ENCODE data around the gene NACC2.

Gene NACC2

DNA sequence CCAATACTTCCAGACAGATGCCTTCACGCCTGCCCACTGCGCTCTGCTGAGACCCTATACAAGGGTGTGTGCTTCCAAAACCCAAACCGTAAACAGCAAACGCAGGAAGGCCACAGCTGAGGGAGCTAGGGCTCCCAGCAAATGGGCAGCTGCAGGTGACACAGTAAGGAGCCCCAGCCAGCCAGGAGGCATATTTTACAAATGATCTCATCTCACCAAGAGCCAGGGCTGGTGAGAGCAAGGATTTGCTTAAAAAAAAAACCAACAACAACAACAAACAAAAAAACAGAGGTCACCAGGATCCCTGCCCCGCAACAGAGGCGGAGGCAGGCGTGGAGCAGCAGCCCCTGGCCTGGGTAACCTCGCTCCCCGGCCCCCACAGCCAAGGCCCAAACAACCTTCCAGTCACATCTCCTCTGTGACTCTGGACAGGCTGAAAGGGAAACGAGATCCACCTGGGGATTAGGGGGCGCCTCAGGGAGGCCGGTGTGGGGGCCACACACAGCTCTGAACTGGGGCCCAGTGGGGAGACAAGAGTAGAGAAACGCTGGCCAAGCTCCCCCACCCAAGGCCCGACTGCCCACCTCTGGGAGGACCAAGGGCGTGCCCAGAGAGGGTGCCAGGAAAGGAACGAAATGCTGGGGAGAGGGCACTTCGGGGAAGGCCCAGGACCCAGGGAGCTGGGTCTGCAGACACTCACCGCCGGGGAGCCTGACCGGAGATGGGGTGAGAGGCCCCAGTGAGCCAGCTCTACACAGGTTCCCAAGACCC, 3.3 kb downstream of the NACC2 start:
- no peak for DNase-seq

DNA sequence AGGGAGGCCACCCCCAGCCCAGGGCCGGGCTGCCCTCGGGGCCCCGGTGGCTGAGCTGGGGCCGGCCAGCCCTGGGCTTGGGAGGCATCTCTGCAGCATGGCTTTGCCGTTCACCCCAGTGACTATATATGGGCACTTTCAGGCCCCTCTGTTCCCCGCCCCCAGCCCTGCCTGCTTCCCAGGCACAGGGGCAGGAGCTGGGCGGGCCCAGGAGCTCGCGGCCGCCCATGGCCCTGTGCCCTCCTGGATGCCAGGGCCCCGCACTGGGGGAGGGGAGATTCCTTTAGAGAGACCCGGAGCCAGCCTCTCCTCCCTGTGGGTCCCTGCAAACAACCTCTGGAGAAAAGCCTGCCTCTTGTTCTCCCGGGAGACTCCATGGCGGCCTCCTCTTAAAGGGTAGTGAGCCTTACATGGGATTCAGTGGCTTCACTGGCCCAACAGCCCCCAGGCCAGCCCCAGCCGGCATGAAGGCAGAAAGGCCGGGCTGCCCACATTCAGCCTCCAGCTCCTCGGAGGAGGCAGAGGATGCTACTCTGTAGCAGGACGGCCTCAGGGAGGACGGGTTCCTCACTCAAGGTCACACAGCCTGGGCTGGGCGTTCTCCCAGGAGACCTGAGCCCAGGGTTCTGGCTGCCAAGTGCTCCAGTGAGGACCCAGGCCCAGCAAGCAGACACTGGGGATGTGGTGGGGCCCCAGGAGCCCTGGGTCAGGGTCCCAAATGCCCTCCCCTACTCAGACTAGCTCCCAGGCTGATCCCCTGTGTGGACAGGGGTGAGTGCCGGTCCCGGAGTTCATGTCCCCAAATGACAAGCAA, 4.1 kb downstream of the NACC2 start:
- DNase-seq, result no peak

DNA sequence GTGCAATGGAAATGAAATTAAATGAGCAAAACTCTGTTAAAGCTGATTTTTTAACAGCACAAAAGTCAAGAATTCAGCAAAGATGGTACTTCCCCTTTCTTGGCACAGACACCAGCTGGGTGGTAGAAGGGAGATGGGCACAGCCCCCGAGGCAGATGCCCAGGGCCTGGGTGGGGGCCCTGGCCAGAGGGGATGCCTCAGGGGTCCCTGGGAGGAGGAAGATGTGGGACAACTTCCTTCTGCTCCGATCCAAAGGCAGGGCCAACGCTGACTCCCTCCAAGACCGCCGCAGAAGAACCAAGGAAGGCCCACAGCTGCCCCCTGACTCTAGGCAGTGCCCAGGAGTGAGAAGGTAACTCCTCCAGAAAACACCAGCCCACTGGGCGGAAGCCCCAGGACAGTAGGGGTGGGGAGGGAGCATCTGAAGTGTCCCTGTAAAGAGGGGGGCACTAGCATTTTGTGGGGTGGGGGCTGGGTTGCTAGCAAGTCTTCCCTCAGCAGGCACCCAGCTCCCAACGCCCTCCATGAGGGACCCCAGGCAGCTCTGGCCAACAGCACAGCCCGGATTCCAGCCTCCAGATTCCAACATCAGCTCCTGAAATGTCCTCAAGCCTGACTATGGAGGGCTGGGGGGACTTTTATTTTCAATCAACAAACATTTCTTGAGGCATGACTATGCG, 4.9 kb downstream of the NACC2 start:
- no peak for DNase-seq

DNA sequence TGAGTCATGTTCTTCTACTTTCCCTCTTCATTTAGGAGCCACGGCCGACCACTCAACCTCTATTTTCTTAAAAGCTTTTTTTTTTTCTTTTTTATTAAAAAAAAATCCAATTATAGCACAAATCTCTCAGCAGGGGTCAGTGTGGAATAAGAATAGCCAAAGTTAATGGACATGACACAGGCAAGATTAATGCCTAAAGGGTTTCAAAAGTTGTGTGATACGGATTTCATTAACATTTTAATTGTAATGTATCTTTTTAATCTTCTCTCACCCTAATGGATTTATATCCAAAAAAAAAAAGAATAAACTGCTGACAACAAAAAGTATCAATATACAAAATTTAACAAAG, 5.4 kb downstream of the NACC2 start:
- DNase-seq, result no peak

DNA sequence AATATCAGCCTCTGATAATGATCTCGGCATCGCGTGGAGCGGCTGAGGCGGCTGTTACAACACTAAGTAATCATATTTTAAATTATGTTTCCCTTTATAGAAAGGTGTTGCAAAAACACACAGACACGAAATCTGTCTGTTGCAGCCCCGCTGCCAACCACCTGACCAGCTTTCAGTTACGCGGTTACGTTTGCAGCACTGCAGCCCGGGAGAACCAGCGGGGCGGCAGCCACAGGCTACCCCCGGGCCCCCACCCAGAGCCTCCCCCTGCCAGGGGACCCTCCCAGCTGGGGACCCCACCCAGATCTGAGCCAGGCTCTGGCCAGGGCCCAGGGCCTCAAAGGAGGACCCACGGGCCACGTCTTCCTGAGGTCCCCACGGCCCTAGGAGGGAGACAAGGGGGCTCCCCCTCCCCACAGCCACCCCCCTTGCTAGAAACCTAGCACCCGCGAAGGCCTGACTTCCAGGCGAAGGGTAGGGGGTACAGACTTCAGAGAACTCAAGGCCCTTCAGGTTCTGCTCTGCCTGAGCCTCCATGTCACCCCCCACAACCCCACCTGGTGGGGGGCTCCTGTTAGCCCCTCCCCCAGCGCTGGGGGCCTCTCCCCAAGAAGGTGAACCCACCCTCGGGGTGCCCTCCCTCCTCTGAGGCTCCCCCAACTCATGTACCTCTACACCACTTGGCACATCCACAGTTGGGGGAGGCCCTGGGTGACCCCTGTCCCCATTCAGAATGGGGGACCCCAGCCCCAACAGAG, 6.0 kb downstream of the NACC2 start:
- no peak for DNase-seq

DNA sequence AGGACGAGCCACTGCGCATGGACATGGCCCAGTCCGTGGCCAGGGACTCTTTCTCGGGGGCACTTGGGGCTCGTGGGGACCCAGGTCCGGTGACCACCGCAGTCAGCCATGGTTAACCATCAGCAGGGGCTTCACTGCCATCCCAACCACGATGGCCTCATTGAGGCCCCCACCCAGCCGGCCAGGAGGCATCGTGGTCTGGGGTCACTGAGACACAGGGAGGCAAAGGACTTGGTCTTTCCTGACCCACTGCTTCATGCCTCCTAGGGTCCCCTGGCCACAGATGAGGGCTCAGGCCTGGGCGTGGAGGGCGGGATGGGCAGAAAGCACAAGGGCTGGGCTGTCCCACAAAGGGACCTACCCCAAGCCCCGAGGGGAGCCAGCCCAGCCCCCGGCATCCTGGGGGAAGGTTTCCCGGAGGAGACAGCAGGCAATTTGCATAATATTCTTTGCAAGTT, 6.6 kb downstream of the NACC2 start:
- DNase-seq, result no peak

DNA sequence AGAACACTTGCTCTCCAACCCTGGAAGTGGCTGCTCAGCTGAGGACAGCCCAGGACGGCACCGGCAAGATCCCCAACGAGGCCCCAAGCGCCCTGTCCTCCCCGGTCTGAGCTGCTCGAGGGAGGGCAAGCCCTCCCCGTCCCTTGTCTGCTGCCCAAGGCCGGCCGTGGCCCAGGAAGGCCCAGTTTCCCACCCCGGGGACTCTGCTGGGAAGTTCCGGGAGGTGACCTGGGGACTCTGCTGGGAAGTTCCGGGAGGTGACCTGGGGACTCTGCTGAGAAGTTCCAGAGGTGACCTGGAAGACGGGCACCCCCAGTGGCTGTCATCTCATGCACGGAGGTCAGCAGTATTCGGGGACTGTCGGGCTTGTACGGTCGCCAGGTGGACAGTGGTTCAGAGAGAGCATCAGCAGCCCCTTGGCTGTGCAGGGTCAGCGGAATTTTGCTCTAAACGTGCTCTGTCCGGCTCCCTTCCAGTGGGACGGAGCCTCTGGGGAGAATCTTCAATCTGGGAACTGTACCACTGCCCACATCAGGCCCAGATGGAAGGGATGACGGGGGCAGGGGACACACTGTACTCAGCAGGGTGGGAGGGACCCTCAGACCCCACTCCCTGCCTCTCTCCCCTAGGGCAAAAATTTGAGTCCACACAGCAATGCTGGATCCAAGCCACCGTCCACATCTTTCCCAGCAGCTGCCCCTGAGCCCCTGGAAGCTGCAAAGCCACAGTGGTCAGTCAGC, 7.2 kb downstream of the NACC2 start:
- no peak for DNase-seq

DNA sequence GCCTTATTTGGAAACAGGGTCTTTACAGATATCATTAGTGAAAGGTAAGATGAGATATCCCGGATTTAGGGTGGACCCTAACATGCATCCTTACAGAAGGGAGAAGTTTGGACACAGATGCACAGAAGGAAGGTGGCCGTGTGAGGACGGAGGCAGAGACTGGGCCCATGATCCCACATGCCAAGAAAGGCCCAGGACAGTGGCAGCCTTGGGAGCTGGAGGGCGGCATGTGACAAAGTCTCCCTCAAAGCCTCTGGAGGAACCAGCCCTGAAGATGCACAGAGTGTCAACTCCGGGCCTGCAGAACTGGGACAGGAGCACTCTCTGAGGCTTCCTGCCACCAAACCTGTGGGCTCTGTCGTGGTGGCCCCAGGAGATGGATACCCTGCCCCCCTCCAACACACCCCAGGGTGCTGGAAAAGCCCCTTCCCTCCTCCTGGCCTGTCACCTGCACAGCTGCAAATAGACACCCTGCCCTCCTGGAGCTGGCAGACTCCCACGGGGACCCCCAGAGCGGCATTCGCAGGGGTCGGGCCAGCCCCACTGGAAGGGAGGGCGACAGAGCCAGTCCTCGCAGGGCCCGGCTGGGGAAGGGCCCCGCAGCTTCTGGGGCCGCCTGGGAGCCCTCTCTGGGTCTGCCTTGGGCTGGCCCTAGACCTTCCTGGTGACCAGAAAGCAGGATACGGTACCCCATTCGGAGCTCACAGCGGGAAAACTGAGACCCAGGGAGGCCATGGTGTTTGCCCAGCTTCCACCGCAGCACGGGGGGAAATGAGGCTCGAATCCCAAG, 7.9 kb downstream of the NACC2 start:
- no peak for DNase-seq

DNA sequence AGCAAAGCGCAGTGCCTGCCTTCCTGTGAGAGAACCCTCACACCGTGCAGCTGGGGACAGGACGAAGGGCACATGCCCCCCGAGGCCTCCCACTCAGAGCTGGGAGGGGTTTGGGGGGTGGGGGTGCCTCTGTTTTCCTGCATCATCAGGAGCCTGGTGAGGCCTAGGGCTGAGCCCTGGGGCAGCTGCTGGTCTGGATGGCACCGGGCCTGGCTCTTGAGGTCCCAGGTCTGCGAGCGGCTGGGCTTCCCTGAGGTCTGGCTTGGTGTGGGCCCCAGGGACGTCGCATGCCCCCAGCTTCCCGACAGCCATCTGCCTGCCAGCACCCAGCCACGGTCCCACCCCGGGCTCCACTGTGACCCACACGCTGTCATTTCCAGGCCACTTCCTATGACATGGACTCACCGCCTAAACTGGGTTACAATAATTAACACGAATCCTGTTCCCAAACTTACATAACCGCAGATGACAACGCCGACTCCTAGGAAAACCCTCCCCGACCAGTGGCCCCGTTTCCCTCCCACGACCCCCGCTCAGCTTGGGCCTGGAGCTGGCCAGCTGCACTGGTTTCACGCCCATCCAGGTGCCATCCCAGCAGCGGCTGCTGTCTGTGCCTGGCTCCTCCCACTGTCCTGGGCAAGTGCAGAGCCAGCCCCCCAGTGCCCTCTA, 8.7 kb downstream of the NACC2 start:
- no peak for DNase-seq

DNA sequence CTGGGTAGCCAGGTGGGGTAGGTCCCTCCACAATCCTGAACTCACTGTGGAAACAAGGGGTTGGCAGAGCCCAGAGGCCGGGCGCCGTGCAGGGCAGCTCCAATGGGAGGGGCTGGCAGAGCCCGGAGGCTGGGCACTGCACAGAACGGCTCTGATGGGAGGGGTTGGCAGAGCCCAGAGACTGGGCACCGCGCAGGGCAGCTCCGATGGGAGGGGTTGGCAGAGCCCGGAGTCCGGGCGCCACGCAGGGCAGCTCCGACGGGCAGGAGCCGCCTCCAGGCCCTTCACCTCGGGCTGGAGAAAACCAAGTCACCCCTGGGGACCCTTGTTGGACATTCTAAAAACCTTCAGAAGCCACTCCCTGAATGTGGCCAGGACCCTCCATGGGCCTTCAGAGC, 9.3 kb downstream of the NACC2 start:
- no peak for DNase-seq

DNA sequence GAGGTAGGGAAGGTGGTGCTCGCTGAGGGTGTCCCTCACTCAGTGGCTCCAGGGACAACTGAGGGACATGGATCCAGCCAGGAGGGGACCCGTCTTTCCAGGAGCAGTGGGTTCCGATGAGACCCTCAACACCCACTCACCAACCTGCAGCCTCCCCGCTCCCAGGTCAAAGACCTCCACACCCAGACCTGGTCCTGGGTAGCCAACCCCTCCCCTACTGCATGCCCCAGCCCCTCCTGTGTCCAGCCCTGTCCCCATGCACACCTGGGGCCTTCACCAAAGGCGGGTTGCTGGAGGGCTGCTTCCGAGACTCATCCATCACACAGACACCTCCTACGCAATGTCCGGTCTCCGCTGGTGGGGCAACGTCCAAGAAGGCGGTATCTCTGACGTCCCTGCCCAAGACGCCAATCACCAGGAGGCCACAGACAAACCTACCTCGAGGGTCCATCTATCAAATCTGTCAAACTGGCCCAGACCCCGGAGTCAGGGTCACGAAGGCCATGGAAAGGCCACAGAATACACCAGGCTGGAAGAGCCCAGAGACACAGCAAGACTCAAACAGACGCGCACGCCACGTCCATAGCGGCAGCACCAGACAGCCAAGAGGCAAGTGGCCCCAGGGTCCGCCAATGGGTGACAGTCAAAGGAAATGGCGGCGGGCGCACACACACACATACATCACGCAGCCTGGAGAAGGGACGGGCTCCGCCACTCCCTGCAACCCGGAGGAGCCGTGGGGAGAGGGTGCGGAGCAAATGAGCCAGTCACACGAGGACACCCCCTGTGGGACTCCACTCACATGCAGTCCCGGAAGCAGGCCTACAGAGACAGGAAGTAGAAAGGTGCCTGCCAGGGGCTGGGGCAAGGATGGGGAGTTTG, 10.8 kb downstream of the NACC2 start:
- no peak for DNase-seq

DNA sequence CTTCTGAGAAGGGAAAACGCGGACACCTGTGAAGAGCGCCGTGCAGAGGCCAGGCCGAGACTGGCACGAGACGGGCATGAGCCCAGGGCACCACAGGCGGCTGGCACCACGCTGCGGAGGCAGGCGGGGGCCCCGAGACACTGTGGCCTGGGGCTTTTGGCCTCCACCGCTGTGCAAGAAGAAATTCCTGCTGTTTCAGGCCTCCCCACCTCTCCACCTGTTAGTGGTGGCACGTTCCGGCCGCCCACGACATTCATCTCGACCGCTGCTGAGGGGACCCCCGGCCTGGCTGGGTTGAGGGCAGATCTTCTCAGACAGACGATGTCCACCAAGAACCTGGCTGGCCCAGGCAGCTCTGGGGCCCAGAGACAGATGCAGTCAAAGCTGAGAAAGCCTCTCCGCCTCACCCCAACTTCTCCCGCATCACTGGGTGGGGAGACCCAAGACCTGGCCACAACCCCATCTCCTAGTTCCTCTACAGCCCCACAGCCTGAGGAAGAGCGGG, 11.5 kb downstream of the NACC2 start:
- DNase-seq, result no peak

DNA sequence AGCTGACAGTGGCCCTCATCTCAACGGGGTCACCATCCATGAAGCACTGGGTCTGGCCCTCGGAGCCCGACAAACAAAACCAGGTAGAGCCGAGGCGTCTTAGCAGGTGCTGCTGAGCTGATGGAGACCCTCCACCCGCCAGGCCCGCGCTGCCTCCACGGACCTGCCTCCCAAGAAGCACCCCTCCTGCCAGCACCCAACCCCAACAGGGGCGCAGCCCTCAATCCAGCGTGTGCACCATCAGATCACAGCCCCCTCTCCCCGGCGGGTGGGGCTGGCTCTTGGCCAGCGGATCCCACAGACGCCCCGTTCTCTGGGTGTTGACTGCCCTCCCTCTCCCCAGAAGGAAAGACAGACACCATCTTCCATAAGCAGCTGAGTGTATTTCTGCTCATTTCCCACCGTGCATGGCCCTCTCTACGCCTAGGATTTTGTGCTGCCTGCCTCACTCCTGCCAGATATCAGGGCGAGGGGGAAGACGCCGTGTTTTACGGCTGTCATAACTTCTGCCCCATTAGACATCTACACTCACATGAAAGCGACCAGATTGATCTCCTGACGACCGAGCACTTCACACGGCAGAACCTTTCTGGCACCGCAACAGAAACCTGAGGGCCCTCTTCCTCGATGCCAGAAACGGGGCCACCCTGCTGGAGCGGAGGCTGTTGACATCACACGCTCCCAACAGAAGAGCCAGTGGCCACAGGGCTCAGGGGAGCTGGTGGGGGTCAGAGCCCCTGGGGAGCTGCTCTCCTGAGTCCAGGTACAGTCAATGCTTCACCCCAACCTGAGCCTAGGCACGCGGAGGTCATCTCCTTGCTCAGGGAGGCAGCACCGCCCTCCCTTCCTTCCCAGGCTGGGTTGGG, 12.4 kb downstream of the NACC2 start:
- no peak for DNase-seq

DNA sequence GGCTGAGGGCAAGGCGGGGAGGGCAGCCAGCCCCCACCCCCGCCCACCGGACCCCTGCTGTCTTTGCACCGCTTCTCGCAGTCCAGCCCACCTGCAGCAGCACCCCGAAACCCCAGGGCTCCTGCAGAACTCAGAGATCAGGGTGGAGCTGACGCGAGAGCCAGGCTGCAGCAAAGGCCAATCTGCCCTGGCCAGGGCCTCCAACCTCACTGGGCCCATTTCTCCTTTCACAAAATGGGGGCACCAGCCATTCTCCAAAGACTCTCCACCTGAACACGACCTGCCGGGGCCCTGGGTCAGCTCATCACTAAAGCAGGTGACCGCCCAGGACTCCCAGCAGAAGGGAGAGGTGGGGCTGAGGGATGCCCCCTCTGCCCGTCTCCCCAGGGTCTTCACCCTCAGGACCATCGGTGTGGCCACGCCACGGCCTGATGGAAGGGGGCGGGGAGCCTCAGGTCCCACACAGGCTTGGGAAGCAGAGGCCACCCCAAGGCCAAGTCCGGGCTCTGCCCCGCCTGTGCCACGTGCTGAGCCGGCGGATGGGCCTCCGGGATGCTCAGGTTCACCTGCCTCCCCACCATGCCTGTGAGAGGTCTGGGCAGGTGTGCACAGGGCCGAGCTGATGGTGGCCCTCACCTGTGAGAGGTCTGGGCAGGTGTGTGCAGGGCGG, 13.1 kb downstream of the NACC2 start:
- no peak for DNase-seq

DNA sequence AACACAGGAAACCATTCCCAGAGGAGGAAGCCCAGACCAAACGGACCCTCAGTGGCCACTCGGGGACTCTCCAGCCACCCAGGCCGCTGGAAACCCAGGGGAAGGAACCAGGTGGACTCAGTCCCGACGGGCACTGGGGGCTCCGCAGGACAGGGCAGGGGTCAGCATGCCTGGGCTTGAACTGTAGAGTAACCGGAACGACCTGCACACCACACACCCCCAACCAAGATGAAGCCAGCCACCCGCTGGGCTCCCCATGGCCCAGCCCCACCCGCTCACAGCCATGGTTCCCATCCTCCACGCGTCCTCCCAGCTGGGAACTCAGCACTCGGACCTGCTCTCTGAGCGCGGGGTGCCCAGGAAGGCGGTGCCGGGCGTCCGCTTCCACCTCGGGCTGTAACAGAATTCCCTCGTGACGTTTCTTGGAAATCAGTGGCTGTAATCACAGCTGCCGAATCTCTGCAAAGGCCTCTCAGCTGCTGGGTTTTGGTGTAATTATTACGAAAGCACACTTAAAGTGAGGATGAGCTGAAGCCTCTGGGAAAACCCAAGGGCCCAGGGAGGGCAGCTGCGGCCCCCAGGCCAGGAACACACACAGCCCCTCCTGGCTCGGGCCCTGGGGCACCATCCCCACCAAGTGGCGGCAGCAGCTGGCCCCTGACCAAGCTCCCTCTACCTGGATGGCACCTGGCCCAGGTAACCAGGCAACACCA, 13.8 kb downstream of the NACC2 start:
- DNase-seq, result no peak

DNA sequence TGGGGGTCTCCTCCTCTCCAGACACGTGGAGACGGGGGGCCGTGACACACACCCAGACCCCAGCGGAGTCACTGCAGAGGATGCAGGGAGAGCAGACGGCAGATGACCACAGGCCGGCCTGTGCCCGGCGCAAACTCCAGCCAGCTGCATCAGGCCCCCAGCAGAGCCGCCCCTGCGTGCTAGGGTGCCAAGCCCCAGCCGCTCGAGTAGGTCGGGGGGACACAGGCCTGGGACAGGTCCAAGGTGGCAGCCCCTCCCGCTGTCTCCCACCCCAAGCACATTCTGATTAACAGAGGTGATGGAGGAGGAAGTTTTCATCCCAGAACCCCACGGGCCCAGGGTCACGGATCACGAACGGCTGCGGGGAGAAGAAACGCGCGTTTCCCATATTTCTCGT, 14.4 kb downstream of the NACC2 start:
- DNase-seq, result no peak

DNA sequence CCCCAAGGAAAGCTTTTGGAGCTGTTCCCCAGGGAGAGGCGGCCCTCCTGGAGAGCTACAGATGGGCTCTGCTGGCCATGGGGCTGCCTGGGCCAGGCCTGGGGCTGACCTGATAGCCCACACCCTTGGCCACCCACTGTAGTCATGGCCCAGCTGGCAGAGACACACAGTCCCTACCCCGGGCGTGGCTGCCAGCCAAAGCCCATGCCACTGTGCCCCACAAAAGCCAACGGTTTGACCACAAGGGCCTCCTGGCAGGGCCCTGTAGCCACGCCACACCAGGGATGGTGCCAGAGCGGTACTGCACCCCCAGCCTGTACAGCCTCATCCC, 15.2 kb downstream of the NACC2 start:
- no peak for DNase-seq
